Right ventricle myocardium superior (tissue), 1 donor: ENCODE measurements around the gene SMIM26. TPM values are rescaled to one million over a fixed set of nuclear protein-coding genes. Genes with fewer than 3 reads are reported as not detected.

ENCODE experiments used
- ATAC-seq: fragments of 200-7000 bp; cut with Tn5 transposase; one replicate; pipeline ENCODE4 v1.9.1; 2020; ENCODE audit warnings: mild to moderate bottlenecking; ENCODE audit not compliant: poor library complexity
- DNase-seq: peaks from one replicate; pipeline ENCODE4 v3.0.0-alpha.2; 2020
- intact Hi-C: fragments of 100-400 bp; cut with DNase I; formaldehyde crosslinking; loops from one replicate; pipeline ENCODE4 v1.11.2; 2022
- total RNA-seq: library from RNA; stranded (reverse); fragmentation: NEBNext Ultra II Directional; extraction: Animal tissue kit (Norgen Biotek cat#: 25700); gene quantifications from one replicate; pipeline ENCODE4 v1.2.1, GENCODE V29; 2021
- donor health status: DM: no; HTN: yes; CAD: no; lungs with severe emphysema.

The SMIM26 gene
- total RNA-seq, 1 donor from 2014 or later = 108 TPM

DNA sequence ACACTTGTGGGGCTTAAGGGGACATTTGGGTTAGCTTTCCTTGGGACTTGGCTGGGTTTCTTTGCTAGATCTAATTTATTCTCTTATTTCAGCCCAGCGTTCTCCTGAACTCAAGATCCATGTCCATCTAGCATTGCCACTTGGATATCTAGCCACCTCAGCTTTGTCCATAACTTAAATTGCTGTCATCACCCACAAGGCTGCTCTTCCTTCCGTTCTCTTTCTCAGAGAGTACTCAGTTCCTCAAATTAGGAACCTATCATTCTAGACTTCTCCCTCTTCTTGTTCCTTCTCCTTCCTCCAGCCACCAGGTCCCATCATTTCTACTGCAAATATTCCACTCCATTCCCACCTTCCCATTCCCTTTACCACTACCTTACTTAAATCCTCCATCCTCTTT lies 4.3 kb downstream of the SMIM26 start:
- no peak for ATAC-seq

DNA sequence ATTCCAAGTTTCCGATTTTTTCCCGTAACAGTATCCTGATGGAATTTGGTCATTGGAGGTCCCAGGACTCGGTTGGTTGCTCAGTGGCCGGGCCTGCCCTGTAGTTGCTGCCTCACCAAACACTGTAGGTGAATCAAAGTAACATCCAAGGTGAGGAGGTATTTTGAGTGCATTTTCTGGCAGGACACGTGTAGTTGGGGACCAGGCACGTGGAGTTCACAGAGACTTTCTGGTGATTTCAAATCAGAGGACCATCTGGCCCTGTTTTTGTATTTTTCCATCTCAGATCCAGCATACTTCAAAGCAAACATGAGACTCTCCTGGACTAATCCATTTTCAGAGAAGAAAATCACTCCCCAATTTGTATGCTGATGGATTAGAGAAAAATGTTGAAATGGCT lies 10.7 kb downstream of the SMIM26 start:
- no peak for DNase-seq
- intact Hi-C loops = no loop called here
- ATAC-seq = no peak

More for the DNA sequence above, 4.3 kb downstream of the SMIM26 start:
- intact Hi-C loops = no loop called here
- no peak for DNase-seq

DNA sequence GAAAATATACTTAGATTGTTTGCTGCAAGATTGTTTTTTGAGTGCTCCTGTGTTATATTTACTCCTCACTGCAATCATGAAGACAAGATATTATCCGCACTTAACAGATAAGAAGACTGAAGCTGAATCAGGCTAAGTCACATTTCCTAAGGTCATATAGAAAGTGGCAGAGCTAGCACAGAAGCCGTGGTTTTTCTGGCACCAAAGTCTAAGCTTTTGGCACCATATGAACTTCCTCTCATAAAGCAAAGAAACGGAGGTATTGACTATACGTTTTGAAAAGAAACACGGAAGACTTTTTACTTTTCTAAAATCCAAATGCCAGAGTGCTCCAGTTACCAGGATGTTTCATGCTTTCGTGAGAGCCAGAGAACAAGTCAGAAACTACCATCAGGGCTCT lies 11.3 kb downstream of the SMIM26 start:
- no peak for ATAC-seq
- intact Hi-C loops = no loop called here
- no peak for DNase-seq

DNA sequence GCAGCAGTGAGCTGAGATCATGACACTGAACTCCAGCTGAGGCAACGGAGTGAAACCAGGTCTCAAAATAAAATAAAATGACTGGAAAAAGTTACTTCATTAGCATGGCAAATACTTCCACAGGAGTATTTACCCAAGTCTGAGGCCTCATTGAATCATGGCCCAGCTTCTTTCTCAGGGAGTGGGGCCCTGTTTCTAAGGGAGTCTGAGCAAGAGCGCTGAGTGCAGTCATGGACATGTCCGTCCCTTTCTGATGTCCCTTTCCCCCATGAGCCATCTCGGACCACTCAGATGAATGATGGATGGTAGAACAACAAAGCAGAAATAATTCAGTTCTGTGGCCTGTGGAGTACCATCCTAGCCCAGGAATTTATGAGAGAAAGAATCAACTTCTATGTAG lies 12.8 kb downstream of the SMIM26 start:
- ATAC-seq = no peak
- intact Hi-C loops = no loop called here
- no peak for DNase-seq

DNA sequence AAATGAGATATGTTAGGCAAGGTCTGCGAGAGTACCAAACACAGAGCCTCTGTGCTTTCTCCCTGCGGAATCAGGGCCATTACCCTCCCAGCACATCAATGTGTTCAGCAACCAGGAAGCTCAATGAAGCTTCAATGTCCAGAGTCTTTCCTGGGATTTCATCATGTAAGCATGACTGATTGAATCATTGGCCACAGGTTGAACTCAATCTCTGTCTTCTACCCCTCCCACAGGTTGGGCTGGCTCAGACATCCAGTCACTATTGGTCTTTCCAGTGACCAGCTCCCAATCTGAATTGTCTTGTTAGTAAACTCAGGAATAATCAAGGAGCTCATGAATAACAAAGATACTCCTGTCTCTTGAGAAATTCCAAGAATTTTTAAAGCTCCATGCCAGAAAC lies 17.9 kb downstream of the SMIM26 start:
- intact Hi-C loops = no loop called here
- DNase-seq (no peak), ATAC-seq (no peak)

DNA sequence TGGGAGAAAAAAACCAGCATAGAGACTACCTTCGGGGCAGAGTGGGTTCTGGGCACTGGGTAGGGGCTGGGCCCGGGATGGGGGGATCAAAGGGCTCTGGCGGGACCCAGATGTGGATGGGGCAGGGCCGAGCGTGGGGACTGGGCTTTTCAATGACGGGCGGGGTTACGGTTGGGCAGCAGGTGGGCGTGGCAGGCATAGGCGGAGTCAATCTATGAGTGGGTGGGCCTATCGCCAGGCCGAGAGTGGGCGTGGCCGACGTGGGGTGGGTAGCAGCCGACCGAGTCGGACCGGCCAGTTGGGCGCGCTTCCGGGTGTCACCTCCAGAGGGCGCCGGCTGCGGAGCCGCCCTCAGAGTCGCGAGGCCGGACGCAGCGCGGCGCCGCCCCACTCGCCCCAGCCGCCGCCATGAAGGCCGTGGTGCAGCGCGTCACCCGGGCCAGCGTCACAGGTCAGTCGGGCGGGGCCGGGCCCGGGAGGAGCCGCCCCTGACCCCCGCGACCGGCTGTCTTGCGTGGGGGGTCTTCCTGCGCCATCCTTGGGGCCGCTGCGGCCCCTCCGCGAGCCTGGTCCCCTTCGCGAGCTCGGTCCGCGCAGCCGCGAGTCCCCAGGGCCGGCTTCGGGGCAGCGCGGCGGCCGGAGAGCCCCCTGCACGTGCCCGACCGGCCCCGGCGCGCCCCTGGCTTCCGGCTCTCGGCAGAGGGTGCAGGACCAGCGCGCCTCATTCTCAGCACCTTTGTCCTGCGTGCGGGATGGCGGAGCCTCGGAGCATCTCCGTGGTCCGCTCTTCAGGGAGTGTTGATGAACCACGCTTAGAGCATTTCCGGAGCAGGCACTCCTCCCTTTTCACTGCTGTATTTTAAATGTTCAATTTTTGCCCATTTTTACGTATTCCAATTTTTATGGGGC lies 20.7 kb downstream of the SMIM26 start, which contains the start of gene DTD1:
Gene DTD1, plus strand, starts transcription at position 390 of the 909 bp plus-strand sequence. Its CDS starts 19 bp downstream, at position 409.
- peak; percentile 97 for DNase-seq
- ATAC-seq = peak; percentile 99
- intact Hi-C loops = no loop called here

DNA sequence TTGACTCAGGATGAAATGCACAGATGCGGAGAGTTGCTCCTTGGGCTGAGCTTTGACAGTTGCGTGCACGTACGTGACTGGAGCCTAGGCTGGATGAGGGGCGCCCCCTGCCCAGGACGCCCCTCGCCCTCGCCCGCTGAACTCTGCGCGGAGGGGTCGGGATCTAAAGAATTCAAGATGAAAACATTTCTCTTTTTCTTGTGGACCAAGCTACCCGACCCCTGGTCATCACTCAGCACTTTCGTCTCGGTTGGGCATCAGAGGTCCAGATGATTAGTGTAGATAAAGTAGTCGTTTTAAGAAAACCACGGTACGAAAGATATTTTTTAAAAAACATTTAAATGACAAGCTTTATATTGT lies 21.3 kb downstream of the SMIM26 start:
- ATAC-seq = peak; percentile 3
- no peak for DNase-seq
- intact Hi-C loops = no loop called here

DNA sequence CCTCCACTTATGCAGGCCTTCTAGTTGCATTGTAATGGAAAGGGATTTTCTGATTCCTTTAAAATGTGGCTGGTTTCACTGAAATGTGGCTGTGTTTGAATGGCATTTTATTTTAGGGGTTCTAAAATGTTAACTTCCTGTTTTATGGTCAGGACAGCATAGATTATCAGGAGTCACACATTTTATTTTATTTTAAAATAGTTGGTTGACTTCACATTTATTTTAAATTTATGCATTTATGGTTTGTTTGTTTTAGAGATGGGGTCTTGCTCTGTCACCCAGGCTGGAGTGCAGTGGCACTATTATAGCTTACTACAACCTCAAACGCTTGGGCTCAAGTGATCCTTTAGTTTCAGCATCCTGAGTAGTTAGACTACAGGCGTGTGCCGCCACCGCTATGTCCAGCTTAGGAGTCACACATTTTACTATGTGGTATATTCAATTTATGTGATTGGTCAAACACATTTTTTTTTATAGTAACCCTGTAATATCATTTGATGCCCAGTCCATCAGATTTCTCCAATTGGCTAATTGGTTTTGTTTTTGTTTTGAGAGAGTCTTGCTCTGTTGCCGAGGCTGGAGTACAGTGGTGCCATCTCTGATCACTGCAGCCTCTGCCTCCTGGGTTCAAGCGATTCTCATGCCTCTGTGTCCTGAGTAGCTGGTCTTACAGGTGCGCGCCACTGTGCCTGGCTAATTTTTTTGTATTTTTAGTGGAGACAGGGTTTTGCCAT lies 22.9 kb downstream of the SMIM26 start:
- no peak for ATAC-seq
- intact Hi-C loops = no loop called here
- no peak for DNase-seq

DNA sequence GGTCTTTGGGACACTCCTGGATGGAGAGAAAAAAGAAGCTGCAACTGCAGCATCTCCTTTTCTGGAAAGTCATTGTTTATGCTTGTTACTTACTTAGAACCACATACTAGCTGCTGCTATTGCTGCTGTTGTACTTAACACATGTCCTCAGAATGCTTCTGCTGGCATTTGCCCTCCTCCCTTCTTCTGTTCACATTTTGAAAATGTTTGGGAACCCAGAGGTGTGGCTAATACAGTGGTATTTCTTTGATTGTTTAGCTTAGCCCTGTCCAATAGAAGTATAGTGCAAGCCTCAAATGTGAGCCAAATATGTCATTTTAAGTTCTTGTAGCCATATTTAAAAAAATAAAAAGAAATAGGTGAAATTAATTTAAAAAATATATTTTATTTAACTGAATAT lies 29.0 kb downstream of the SMIM26 start:
- intact Hi-C loops = no loop called here
- ATAC-seq = no peak
- no peak for DNase-seq

DNA sequence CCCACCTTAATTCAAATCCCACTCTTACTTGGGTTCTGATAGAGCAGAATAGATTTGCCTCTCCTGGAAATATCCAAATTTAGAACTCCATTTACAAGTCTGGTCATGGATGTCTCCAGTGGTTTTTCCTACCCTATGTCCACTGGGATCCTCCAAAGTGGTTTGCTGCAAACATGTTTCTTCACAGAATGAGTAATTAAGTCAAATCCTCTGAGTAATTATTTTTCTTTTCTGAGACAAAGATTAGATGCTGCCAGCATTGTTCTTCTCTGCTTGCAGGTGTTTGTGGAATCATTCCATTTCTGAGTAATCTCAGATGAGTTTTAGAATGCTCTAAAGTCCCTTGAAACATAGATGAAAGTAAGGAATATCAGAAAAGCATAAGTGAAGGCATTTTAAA lies 42.5 kb downstream of the SMIM26 start:
- ATAC-seq (no peak), DNase-seq (no peak)
- intact Hi-C loops = no loop called here

DNA sequence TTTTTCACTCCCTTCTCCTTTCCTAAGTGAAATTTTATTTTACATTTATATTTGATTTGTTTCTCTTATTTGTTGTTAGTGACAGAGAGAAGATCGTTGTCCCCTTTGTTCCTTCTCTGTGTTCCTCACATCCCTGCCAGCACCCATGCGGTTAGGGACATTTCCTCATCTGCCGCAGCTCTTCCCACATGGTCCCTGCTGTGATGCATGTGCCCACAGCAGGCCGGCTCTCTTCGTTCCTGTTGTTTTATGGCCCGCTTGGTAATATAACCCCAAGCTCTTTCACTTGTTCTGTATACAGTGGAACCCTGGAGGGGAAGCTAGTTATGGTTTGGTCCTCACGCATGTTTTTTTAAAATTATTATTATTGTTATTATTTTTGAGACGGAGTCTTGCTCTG lies 44.3 kb downstream of the SMIM26 start:
- DNase-seq (no peak), ATAC-seq (no peak)
- intact Hi-C loops = no loop called here

DNA sequence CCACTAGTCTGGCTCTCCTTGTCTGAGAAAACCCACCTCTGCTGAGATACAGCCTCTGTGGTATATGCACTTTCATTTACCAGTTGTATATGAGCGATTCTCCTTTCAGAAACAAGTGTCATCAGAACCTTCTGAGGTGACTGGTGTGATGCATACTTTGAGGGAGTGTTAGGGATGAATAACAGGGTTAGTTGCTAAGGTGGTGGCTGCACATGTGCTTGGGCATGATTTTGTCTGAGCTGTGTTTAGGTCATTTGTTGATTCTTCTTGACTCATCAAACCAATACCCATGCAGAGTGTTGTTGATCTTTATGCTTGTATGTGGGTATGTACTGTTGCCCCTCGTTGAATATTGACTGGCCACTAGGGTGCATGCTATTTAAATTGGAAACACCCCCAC lies 46.3 kb downstream of the SMIM26 start:
- ATAC-seq = no peak
- intact Hi-C loops = no loop called here
- no peak for DNase-seq

DNA sequence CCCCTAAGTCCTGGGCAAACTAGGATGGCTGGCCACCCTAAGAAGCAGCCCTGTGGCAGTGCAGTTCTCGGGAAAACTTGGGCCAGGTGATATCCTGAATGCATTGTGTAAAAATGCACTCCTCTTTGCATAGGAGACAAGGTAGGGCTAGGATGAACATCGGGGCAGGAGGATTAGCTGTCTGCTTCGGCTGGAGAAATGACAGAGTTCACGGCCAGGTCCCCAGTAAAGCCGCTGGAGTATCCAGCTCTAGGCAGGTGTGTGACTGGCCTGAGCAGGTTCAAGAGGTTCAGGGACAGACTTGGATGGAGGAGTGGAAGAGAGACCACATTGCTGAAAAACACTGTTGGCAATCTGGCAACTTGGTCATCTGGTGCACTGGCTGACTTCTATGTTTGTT lies 47.0 kb downstream of the SMIM26 start:
- no peak for ATAC-seq
- intact Hi-C loops = no loop called here
- no peak for DNase-seq

DNA sequence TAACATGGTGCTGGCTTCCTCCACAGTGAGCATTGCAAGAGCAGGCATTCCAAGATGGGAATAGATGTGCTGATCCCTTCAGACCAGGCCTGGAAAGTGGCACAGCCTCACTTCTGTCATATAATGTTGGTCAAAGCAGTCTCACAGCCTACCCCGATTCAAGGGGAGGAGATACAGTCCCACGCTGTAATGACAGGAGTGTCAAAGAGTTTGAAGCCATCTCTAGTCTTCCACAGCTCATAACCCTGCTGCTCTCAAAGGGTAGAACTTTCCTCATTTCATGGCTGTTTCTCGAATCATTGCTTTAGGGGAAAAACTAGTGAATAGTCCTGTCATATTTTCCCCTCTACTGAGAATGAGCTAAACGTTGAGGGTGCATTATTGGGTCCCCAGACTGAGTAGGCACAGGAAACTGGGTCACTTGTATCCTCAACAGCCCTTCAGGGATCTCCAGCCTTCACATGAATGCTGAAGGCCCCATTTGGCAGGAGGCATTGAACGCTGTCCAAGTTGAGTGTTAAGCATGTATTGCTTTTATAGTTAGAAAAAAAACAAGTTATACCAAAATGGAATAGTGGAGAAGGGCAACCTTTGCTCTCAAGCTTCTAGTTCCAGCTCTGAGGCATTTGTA lies 47.9 kb downstream of the SMIM26 start:
- no peak for ATAC-seq
- intact Hi-C loops = no loop called here
- no peak for DNase-seq

Other genes with a start within 250 kb of the SMIM26 start
- gene DZANK1, start 100.4 kb upstream of the SMIM26 start, total RNA-seq = 0.48 TPM
- gene POLR3F, start 100.0 kb upstream of the SMIM26 start, total RNA-seq = 5.2 TPM
- gene RBBP9, start 70.2 kb upstream of the SMIM26 start, total RNA-seq = 4.5 TPM
- 8.6 TPM for gene SEC23B, start 59.5 kb upstream of the SMIM26 start, total RNA-seq
- gene DTD1, start 20.6 kb downstream of the SMIM26 start, total RNA-seq = 12.4 TPM
- gene SCP2D1, start 246.4 kb downstream of the SMIM26 start, total RNA-seq = not detected